HG02970 (cell line): ENCODE measurements around the gene KRT7.
"Not testable (repeated sequence)": the region's sequence is repeated elsewhere in the genome, so short reads cannot be mapped to it uniquely, and the experiment has no call there.

Experiments
- ATAC-seq: cut with Tn5 transposase; IDR thresholded peaks from one replicate; pipeline ENCODE4 v1.9.1; 2021; ENCODE audit warnings: mild to moderate bottlenecking, moderate library complexity, moderate number of reproducible peaks; ENCODE audit not compliant: unreplicated experiment, low FRiP score

The KRT7 gene

DNA sequence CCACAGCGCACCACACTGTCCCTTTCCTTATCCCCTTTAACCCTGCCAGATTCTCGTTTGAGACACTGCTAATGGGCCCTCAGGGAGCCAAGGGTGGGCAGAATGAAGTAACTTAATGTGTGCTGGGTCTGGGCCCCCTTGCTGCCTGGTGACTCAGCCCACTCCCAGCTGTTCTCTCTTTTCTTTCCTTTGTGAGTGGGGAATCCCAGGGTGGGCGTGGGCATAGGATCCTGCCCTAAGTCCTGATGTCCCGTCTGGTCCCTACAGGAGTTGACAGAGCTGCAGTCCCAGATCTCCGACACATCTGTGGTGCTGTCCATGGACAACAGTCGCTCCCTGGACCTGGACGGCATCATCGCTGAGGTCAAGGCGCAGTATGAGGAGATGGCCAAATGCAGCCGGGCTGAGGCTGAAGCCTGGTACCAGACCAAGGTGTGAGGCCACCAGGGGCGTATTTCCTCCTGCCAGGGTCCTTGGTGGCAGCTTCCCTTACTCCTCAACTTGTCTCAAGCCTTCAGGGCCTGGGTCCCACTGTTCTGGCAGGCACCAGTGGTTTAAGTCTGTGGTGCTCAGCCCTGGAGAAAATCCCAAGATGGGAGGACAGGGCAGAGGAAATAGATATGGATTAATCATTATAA, 8.3 kb downstream of the KRT7 start:
- no peak for ATAC-seq

DNA sequence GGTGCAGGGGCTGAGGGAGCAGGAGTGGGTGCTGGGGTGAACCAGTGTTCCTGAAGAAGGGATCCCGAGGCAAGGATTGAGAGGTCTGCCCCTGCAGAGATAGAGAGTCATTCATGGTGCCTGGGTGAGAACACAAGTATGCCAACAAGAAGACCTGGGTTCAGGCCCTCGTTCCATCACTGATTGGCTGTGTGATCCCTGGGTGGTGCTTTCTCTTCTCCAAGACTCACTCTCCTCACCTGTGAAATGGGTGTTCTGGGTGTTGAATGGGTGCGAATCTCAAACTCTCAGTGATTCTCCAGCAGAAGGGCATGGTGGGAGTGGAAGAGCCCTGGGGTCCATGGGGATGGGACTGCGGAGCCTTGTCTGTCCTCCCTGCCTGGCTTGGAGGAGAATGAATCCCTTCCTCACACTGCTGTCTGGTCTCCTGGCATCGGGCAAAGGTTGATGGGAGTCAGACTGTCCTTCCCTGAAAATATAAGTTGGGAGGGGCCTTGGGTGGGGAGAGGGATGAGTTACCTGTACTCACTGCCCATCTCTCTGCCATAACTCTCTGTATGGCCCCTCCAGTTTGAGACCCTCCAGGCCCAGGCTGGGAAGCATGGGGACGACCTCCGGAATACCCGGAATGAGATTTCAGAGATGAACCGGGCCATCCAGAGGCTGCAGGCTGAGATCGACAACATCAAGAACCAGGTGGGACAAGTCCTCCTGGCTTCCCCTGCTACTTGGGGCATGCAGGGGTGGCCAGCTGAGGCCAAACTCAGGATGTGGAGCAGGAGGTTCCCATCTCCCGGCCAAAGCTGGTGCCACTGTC, 9.6 kb downstream of the KRT7 start:
- ATAC-seq = no peak

- ATAC-seq = no peak
Observed at GRCh38 chr12:52243259-52243855, 10.3 kb downstream of the KRT7 start.

- peak; percentile 72 for ATAC-seq
Observed at GRCh38 chr12:52243856-52244614, 11.0 kb downstream of the KRT7 start.

- no peak for ATAC-seq
Observed at GRCh38 chr12:52244615-52244994, 11.6 kb downstream of the KRT7 start.

DNA sequence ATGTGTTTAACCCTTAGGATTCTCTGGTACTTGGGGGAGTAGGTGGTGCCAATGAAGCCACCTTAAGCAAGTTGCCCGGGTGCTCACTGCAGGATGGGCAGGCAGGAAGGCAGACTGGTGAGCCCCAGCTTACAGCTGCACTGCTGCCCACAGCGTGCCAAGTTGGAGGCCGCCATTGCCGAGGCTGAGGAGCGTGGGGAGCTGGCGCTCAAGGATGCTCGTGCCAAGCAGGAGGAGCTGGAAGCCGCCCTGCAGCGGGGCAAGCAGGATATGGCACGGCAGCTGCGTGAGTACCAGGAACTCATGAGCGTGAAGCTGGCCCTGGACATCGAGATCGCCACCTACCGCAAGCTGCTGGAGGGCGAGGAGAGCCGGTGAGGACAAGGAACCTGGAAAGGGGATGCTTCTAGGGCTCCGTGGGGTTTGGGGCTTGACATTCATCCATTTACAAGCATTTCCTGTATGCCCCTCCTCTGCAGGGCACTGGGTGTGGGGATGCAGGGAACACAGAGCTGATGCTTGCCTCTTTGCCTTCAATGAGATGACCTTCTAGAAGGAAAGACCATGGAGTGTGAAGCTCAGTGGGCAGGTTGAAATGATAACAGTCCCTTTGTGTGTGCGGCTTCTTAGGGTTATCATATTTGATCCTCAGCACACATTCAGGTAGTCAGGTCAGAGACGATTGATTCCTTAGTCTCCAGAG, 12.4 kb downstream of the KRT7 start:
- no peak for ATAC-seq

DNA sequence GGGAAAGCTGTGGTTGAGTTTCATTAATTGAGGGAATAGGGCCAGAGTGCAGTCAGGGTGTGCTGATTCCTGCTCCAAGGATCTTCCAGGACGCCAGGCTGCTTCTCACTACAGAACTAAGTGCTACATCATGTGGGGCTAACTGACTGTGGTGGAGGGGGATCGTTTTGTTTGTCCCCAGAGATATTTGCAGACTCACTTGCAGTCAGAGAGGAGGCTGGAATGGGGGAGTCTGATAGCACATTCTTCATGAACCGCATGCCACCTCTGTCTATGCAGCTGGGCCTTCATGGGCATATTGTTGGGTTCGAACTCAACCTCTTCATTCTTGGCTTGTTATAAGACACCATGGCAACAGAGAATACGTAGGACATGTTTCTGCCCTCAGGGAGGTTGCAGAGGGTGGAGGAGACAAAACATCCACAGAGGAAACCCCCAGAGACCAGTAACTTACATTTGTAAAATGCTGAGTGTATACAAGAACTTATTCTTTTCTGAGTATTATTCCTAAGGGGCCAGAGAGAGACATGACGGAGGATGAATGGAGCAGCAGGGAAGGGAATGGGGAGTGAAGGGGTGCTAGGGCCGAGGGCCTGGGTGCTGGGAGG, 13.0 kb downstream of the KRT7 start:
- ATAC-seq = no peak

DNA sequence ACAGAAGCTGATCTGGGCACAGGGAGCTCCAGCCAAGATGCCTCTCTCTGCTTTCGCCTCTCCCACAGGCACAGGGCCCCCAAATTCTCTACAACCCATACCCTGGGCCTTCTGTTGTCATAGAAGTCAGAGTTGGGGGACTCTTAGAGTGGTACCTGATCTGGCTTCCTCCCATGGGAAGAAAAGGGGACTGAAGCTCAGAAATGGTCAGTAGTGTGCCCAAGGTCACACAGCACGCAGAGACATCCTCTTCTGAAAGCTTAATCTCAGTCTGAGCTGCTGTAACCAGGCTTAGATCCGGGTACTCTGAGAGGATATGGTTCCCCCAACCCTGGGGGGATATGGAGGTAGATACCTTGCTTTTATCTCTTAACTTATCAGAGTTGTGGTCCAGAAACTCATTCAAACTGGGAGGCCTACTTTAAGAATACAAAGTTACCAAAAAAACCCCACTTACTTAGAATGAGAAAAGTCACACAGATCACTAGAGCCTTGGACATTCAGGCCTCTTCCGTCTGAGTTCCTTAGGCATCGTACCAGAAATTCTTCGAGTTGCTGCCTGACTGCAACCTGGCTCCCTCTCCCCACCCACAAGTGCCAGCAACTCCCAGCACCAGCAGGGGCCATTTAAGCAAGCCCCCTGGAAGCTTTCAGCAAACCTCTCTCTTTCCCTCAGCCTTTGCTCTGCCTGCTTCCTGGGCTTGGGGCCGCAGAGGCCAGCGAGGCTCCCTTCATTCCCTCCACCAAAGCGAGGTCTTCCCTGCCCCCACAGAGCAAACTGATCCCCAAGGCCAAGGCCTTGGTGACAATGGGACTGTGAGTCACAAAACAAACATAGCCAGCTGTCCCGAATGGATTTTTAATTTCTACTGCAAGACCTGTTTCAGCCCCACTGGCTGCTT, 13.9 kb downstream of the KRT7 start:
- no peak for ATAC-seq

GRCh38 chr12:52247622-52248540, 14.8 kb downstream of the KRT7 start:
- no peak for ATAC-seq

DNA sequence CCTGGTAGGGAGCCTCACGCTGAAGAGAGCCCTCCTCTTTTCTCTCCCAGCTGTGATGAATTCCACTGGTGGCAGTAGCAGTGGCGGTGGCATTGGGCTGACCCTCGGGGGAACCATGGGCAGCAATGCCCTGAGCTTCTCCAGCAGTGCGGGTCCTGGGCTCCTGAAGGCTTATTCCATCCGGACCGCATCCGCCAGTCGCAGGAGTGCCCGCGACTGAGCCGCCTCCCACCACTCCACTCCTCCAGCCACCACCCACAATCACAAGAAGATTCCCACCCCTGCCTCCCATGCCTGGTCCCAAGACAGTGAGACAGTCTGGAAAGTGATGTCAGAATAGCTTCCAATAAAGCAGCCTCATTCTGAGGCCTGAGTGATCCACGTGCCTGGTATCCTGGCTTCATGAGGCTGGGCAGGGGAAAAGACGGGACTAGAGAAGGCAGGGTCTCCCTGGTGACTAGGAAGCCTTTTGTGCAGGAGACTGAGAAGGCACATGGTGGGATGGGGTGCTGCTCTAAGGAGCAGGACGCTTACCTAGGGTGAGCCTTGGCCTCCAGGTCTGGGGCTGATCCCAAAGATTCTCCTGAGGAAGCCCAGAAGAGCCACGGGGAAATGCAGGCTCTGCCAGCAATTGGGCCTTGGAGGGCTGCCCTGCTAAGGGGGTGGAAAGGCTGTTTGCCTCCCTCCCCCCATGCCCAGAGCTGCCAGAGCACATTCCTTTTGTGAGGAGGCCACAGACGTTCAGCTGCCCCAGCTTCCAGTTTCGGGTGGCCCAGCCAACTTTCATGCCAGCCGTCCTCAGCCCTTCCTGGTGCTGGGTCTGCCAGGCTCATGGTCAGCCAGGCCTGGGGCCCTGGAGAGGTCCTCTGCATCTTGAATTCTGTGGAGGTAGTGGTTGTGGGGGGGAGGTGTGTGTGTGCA, 15.8 kb downstream of the KRT7 start:
- no peak for ATAC-seq

DNA sequence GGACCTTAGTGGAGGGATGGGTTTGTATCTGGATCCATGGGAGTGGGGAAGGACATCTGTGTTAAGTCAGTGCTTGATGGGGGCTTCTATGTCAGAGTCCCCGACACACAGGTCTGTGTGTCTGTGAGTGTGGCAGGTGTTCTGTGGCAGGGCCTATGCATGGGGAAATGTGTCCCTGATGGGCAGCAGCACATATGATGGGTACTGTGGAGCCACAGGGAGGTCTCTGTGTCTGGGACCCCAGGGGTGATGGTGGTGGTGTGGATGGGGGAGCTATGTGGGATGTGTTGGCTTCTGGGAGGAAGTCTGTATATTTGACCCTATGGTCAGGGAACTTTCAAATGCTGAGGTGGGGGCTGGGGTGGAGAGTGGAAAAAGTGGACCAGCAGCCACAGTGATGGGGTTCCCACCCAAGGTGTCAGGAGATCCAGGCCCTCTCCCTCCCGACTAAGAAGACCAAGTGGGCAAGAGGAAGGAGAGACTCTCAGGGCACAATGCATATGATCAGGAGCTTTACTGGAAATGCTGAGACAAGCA, 16.5 kb downstream of the KRT7 start:
- no peak for ATAC-seq

DNA sequence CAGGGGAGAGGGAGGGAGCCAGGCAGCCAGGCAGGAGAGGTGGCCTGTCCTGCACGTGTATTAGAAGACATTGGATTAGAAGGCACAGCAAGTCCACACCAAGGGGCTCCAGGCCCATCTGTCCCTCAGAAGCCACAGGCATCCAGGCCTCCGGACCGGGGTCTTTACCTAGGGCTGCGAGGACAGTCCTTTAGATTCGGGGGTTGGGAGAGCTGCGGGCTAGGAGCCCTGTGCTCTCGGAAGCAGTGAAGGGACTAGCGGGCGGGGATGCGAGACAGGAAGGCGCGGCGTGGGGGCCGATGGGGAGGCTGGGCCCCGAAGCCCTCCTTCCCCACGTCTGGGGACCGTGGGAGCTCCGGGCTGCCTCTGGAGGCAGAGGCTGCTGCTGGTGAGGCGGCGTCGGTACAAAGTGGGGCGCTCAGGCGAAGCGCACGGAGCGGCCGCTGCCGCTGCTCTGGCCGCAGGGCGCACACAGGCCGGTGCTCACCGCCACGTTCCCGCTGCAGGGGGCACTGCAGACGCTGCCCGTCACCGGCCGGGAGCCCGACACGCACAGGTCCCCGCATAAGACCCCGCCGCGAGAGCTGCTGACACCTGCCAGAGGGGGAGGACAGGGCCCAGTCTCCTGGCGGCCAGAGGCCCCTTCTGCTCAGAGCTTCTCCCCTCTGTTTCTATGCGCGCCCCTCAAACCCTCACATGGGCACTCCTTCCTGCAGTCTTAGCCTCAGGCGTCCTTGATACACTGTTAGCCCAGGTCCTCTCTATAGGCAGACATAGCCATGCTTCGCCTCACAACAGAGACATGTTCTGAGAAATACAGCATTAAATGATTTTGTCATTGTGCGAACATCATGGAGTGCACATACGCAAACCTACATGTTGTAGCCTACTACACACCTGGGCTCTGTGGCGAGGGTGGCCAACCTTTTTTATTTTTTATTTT, 17.3 kb downstream of the KRT7 start:
- no peak for ATAC-seq

- ATAC-seq = no peak
Observed at GRCh38 chr12:52251367-52252051, 18.5 kb downstream of the KRT7 start.

GRCh38 chr12:52252175-52252615, 19.2 kb downstream of the KRT7 start:
- ATAC-seq = not testable (repeated sequence)
